Superior temporal gyrus (tissue), 1 donor: Measurements from ENCODE around the gene ZNF423.

ENCODE experiments used
- DNase-seq: peaks from one replicate; pipeline ENCODE4 v3.0.0-alpha.2; 2016; ENCODE audit errors: extremely low spot score

The ZNF423 gene

DNA sequence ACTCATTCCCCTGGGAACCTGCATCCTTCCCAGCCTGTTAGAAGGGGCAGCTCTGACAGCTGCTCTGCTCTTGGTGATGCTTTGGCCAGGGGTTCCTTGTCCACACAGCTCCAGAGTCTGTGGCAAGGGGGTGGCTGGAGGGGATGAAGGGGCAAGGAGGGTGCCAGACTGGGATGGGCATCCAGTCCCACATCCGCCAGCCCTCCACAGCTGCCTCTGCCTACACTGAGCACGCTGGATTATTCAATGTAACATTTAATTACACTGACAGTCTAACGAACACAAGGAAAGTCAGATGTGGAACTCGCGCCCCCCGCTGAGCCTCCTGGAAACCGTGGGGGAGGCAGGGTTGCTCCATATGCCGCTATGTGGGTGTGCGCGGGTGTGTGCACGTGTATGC, 381.2 kb downstream of the ZNF423 start:
- no peak for DNase-seq

DNA sequence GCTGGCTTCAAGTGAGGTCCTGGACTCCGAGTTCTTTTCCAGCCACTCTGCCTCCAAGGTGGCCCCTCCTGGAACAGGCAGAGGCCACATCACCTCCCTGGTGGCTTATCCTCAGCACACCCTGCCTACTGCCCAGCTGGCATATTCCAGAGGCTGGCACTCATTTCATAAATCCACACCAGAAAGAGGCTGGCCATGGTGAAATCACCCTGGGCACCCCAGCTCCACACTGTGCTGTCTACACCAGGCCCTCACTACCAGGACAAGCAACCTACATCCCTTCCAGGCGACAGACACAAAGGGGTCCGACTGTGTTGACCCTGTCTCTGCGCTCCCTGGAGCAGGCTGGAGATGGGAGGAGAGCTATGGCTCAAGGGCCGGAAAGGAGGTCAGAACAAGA, 382.1 kb downstream of the ZNF423 start:
- DNase-seq: no peak

DNA sequence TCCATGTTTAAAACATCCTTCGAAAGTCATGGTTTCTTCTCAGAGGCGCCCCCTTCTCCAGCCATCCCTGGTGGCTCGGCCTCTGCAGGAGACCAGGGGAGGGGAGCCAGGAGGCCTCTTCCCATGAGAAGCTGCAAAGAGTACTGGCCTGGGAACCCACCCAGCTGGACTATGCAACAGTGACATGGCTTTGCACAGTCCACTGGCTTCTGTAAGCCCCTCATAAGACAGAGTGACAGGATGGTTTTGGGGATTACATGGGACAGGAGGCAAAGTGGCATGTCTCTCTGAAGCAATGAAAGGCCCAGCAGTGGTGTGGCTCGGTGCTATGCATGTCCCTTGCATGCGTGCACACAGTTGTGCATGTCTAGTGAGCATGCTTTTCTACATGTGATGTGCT, 382.8 kb downstream of the ZNF423 start:
- no peak for DNase-seq

DNA sequence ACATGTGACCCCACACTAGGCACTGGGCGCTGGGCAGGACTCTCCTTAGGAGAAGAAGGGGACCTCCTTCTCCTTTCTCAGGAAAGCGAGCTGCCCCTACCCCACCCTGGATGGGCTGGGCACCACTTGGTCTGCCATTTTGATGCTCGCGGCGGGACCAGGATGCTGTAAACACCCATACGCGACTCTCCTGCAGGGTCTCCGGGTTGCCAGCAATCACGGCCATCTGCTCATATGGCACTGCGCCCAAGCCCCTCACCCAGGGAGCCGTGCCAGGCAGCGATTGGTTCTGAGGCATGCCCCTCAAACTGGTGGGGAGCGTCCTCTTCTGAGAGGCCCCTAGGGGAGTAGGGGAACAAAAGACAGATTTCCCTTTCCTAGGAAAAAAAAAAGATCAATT, 383.3 kb downstream of the ZNF423 start:
- DNase-seq: no peak

DNA sequence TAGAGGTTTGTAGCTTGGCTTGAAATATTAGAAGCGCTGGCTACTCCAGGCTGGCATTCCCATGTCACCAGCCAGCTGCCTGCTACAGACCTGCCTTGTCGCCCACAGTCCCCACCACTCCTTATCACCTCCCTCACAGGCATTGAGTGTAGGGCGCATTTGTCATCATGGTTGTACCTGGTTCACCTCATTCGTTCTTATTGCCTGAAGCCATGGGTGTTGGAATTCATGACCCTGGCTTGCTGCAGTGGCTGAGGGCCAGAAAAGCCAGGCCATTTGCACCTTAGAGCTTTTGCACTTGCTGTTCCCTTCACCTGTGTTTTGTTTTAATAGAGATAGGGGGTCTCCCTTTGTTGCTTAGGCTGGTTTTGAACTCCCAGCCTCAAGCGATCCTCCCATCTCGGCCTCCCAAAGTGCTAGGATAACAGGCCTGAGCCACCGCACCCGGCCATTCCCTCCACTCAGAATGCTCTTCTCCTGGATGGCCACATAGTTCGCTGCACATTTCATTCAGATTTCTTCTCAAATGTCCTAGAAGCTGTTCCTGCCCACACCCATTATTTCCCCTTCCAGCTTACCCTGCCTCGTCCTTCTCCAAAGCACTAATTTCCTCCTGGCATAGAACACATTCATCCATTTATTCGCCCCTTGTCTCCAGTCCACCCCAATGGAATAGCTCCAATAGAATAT, 384.7 kb downstream of the ZNF423 start:
- no peak for DNase-seq

DNA sequence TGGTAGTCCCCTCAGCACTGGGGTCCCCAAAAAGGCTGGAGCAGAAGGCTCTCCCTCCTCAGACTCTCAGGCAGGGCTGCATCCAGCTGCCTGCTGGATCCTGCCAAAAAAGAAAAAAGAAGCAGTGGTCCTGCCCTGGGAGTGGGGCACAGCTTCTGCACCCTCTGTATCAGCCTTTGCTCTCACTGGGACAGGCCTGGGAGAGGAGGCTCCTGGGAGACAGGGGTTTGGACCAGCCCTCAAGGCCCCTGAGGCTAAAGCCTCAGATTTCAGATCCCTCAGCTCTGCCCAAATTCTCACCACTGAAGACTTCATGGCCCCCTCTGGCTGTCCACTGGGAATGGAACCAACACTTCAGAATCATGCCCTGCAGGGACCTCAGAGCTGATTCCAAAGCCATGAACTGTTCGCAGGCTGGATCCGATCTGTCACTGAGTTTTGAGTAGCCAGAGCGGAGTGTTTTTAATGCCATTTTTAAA, 385.4 kb downstream of the ZNF423 start:
- no peak for DNase-seq

DNA sequence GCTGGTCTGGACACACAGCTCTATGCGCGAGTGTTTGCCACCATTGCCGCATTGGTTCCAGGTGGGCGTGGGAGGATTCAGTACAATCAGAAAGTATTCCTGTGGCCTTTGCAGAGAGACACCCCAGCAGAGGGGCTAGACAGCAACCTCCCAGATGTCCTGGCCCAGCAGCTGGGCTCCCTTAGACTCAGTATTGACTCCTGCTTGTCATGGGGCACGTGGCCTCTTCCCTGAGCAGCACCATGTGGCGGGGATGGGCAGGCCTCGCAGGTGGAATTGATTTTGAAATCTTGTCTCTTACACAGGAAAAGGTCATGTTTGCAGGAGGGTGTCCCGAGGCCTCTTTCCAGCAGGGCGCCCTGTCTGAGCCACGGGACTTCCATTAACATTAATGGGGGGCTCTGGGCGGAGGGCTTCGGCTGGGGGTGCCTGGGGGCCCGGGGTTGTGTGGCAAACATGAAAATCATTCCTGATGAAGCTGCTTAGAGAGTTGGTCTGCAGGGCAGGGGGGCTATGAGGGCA, 385.9 kb downstream of the ZNF423 start:
- DNase-seq: no peak

DNA sequence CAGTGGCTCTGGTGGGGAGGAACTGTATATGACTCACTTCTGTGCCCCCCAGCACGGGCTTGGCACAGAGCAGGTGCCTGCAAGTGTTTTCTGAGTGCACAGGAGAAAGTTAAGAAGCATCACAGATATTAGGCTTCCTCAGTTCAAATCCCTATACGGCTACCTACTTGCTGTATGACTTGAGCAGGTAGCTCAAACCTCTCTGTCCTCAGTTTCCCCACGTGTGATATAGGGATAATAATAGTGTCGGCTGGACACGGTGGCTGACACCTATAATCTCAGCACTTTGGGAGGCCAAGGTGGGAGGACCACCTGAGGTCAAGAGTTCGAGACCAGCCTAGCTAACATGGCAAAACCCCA, 386.6 kb downstream of the ZNF423 start:
- DNase-seq: no peak

DNA sequence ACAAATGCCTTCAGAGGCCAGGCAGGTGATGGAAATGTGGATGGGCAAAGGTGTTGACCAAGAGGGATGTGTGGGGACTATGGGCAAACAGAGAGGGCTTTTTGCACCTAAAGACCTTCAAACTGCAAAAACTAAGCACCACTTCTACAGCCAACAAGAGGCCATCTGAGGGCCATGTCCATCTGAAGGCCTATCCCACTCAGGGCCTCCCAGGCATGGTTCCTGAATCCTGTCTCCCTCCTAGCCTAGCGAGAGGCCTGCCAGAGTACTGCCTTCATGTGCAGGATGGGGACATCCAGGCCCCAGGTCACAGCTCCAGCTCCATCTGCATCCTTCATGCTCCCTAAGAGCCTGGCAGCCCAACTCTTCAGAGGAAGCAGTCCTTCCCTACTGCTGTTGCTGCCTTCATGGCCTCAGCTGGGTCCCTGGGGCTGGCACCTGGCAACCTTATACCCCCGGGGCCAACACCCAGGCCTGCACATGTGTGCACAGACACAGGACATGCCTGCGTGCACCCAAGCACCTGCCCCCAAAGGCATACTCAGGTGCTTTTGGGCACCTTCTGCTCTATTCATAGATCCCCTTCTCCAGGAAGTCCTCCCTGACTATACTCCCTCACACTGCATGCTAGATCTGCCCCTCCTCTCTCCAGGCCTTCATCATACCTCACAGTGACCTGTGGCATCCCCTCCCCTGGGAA, 387.2 kb downstream of the ZNF423 start:
- DNase-seq: no peak

DNA sequence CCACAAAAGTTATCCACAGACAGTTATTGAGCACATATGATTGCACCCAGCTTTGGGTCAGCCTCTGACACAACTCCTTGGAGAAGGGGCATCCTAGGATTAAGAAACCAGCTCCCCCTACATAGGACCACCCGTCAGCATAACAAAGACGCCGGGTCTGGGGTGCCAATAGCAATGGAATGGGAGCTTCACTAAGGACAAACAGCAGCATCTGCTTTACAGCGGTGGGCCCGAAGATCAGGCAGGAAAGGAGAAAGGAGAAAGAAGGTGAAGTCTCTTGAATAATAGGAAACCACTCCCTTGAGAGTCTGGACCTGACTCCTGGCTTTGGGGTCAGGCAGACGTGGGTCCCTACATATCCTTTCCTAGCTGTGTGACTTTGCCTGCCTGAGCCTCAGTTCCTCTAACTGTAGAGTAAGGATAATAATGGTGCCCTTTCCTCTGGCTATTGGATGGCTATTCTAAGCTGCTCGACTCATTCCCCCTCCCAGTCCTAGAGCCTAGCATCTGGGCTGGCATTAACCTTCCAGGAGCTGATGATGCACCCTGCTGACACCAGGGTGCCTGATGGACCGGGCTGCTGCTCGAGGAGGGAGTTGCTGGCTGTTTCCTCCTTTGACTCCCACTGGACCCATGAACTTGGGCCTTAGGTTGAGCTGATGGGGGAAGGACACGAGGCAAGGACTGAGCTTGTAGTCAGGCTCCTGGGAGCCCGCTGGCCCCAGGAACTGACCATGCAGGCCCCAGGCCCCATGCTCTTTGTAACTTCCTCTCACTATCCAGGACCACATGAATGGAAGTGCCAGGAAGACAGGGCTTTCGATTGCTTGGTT, 388.2 kb downstream of the ZNF423 start:
- no peak for DNase-seq

DNA sequence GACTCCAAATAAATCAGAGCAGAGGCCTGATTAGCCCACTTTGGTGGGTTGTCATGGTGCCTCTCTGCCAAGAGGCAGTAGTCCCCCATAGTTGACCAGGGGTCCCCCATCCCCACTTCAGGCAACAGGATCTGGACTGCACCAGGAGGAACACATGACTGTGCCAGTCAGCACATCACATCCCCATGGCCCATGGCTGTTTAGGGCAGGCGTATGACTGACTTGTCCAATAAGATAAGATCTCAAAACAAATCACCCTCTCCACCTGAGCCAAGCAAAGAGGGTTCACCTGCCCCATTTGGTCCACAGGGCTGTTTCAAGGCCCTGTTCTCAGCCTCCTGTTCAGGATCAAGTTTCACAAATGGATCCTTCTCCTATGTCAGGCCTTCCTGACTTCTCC, 389.0 kb downstream of the ZNF423 start:
- no peak for DNase-seq

DNA sequence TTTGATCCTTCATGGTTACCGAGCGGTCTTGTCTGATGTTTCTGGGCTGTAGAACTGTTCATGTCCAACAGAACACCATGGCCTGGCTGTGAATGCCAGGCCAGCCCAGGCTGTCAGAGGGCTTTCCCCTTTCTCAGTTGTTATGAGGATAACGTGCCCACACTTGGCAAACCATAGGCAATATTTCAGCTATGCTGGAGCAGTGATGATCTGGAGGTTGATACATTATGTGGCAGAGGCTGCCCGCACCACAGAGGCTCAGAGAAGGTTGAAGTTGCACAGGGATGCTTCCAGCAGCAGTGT, 389.4 kb downstream of the ZNF423 start:
- DNase-seq: no peak

DNA sequence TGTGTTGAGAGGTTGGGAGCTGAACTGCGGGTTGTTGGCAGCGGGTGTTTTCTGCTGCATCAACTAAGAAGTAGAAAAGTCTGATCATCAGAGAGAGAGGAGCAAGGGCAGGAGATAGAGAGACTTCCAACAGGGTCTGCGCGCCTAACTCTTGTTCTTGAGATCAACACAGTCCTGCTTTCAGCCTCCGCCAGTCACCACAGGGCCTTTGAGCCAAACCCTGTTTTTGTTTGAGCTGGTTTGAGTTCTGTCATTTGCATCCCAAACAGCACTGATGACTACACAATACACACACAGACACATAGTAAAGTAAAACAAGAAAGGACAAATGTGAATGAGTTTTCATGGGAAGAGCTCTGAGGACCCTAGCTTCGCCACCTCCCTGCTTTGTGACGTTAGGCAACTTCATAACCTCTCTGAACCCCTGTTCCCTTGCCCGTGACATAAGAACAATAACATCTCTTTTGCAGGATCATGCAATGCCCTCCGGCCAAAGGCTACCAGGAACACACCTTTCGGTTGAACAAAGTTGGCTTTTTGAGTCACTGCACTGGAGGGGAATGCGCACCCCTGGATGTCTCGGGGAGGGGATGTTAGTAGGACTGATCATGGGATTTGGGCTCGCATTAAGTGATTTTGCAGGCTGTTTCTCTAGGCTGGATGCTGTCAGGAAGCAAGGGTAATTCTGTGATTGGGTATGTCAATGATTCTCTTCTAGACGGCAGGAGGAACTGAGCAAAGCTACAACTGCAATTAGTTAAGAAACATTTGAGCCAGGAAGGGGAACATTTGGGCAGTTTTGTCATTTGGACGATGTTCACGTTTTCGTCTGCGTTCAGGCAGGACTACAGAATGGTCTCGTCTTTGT, 390.0 kb downstream of the ZNF423 start:
- DNase-seq: no peak

DNA sequence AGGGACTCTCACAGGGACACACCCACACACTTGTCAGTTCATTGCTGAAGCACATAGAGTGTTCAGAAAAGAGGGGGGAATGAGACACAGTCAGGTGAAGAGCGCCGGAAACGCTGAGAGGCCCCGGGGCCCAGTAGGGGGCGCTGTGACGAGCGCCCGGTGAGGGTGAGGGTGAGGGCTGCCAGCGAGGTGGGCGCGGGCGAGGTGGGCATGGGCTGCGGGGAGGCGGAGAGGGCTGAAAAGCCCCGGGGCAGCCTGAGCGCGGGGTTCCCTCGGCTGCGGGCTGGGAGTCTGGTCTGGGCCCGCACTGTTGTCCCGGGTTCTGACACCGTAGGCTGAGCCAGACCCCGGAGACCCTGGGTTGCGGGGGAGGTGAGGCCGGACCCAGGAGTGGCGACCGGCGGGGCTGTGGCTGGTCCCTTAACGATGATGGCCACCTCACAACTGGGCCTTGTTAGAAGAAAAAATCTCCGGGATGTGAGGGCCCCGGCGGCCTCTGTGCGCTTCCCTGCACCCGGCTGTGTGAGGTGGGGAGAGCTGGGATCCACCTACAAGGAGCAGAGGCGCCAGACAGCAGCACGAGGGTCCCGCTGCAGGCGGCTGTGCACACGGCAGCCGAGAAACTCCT, 390.9 kb downstream of the ZNF423 start:
- no peak for DNase-seq

DNA sequence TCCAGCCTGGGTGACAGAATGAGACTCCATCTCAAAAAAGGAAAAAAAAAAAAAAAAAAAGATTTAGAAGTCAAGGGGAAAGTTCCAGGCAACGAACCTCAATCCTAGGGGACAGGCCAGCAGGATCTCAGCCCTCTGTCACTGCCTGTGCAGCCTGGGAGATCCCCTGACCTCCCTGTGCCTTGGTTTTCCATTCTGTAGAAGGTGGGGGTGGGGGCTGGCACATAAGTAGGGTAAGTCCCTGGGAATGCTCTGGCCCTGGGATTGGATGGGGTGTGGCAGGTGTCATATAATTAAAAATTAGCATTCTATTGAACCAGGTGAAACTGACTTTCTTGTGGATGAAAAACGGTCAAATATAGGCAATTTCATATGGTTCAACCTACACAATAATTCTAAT, 391.8 kb downstream of the ZNF423 start:
- DNase-seq: no peak

DNA sequence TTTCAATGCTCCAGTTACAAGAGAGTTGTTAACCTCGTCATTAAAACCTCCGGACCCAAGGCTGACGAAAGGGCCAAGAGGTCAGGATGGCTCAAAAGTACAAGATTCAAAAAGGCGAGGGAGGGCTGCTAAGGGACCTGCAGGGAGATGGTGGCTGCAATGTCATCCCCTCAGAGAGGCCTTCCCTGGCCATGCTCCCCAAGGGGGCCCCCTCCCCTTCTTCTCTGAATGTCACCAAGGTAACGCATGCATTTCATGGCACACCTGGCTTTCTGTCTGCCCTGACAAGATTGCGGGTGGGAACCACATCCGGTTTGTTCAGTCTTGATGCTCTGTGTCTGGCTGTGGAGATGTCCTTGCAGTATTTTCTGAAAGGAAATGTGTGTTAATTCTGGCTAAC, 392.4 kb downstream of the ZNF423 start:
- no peak for DNase-seq

DNA sequence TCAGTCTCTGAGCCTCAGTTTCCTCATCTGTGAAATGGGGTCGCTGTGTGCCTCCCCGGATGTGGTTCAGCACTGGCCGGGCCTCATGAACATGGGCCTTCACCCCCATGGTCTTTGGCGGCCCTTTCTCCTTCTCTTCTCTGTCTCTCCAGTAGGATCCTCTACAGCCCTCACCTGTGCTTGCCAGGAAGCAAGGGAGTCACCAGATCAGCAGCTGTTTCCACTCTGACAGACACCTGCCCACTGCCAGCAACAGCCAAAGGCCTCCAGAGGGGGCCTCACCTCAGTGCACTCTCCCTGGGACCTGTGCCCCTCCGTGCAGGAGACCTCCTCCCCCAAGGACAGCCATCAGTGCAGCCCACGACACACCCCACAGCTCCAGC, 392.9 kb downstream of the ZNF423 start:
- no peak for DNase-seq

DNA sequence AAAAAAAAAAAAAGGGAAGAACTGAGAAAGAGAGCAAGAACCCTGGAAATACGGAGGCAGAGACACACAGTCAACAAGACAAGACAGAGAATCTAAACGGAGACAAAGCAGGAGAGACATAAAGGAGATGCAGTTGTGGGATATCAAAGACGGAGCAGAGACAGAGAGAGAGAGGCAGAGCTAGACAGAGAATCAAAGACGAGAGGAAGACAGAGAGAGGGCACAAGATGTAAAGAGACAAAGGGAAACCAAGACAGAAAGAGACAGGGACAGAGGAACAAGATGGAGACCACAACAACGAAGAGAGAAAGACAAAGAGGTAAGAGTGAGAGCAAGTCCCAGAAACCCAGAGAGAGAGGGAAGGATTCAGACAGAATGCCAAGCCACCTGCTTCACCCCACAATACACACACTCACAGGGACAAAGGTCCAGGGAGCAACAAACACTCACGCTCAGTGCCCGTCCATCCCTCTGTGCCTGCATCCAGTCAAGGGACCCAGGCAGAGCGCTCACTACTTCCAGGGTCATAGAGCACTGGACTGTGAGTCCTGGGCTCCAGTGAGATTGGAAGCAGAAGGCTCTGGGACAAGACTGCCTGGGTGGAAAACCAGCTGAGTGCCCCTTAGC, 393.4 kb downstream of the ZNF423 start:
- no peak for DNase-seq

DNA sequence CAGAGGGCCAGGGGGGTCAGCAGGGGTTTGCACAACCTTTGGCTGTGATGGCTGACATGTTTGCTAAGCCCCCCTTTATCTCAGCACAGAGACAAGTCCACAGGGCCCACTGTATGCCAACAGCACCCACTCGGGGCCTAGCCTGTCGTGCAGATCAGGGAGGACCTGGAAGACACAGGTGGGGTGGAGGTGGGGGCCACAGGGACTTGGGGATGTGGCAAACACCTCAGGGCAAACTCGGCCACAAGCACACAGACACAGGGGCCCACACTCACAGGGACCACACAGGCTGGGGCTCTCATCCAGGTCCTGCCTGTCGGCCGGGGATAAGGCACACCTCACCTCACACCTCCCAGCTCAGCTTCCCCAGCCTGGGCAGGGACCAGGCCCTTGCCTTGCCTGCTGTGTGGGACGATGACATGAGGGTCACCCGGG, 394.4 kb downstream of the ZNF423 start:
- no peak for DNase-seq

DNA sequence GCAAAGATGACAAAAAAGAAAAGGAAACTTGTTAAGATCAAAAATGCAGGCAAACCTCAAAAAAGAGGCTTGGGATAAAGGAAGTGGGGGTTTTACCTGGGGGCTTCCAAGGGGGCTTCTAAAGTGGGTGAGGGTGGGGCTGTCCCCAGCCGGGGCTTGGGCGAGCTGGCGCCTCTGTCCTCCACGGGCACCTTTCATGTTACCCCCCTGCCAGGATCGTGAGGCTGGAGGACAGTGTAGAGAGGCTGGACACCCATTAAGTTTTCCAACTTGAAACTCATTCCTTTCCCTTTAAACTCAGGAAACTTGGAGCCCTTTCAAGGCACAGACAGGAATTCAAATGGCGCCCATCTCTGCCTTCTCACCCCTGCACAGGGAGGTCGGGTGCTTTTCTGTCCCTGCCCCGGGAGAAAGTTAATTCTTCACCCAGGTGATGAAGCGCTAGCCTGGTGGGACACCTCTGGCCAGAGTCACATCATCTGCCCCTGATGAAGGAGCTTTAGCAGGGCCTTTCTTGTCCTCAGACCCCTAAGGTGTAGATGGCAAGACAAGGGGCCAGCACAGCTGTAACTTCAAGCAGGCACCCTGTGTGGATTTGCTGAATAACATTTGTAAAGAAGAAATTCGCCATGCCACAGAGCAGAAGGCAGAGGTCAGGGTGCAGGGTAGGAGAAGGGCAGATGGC, 395.0 kb downstream of the ZNF423 start:
- no peak for DNase-seq
